ENCODE measurements around the gene CPE.

- no peak for TF ChIP-seq CTCF (IDR thresholded peaks at IDR 0.05)
- TF ChIP-seq POLR2A (IDR thresholded peaks at IDR 0.05), result no peak
- TF ChIP-seq POLR2AphosphoS5 (IDR thresholded peaks at IDR 0.05; ENCODE audit: insufficient read depth in 1 of 2, low read depth in 1 of 2), result no peak
These were observed 48.0 kb downstream of the CPE start for GRCh38 chr4:165426823-165427222.

Data from vagina (tissue), 2 donors.